ENCODE data around the gene MAD1L1.

DNA sequence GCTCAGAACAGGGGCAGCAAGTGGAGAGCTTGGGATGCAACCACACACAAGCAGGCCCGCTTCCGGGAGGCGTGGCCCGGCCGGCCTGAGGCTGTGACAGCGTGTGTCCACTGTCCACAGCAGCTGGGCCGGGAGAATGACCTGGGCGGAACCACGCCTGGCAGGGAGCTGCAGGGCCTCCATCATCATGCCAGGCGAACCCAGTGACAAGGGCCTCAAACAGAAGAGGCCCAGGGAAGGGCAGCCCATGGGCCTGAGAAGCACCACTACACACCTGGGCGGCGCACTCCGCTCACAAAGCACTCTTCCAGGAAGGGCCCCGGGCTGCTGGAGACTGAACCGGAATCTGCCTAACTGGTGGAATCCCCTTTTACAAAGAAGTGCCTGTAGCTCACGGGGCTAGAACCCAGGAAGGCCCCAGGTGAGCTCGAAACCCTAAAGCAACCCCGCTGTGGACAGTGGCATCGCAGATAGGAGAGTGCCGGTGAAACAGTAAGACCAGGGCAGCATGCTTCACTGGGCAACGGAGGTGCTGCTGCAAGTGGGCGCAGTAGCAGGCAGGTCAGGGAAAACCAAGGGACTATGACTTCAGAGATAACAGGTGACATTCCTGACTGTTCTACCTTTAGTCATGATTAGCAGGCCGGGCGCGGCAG is 66.0 kb downstream of the MAD1L1 start:
- TF ChIP-seq, protein P1, sequence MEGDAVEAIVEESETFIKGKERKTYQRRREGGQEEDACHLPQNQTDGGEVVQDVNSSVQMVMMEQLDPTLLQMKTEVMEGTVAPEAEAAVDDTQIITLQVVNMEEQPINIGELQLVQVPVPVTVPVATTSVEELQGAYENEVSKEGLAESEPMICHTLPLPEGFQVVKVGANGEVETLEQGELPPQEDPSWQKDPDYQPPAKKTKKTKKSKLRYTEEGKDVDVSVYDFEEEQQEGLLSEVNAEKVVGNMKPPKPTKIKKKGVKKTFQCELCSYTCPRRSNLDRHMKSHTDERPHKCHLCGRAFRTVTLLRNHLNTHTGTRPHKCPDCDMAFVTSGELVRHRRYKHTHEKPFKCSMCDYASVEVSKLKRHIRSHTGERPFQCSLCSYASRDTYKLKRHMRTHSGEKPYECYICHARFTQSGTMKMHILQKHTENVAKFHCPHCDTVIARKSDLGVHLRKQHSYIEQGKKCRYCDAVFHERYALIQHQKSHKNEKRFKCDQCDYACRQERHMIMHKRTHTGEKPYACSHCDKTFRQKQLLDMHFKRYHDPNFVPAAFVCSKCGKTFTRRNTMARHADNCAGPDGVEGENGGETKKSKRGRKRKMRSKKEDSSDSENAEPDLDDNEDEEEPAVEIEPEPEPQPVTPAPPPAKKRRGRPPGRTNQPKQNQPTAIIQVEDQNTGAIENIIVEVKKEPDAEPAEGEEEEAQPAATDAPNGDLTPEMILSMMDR (IDR thresholded peaks at IDR 0.05; ENCODE audit: low read depth, low read length, missing input control): no peak
- no peak for TF ChIP-seq GABPA (IDR thresholded peaks at IDR 0.05 in 1 of 2, conservative IDR thresholded peaks at IDR 0.05 in 1 of 2)
- TF ChIP-seq HNF4G (IDR thresholded peaks at IDR 0.05): no peak
- no peak for TF ChIP-seq JUND (IDR thresholded peaks at IDR 0.05)
